ENCODE data around the gene DLG2.

Gene DLG2

GRCh38 chr11:83921447-83922192 lies 1705.5 kb downstream of the DLG2 start:
- no peak for DNase-seq (ENCODE audit: low read depth)

- no peak for DNase-seq (ENCODE audit: low read depth)
Observed at GRCh38 chr11:83918476-83918875, 1708.7 kb downstream of the DLG2 start.

- no peak for DNase-seq (ENCODE audit: low read depth)
Observed at GRCh38 chr11:83914995-83915394, 1712.1 kb downstream of the DLG2 start.

- no peak for DNase-seq (ENCODE audit: low read depth)
Observed at GRCh38 chr11:83909579-83910534, 1717.3 kb downstream of the DLG2 start.

- no peak for DNase-seq (ENCODE audit: low read depth)
Observed at GRCh38 chr11:83908298-83908856, 1718.8 kb downstream of the DLG2 start.

GRCh38 chr11:83895516-83895915 lies 1731.6 kb downstream of the DLG2 start:
- DNase-seq (ENCODE audit: low read depth): no peak

GRCh38 chr11:83881428-83881827 lies 1745.7 kb downstream of the DLG2 start:
- DNase-seq (ENCODE audit: low read depth): no peak

- no peak for DNase-seq (ENCODE audit: low read depth)
Observed at GRCh38 chr11:83871054-83871453, 1756.1 kb downstream of the DLG2 start.

- no peak for DNase-seq (ENCODE audit: low read depth)
Observed at GRCh38 chr11:83866655-83867054, 1760.5 kb downstream of the DLG2 start.

GRCh38 chr11:83865636-83866461 lies 1761.3 kb downstream of the DLG2 start:
- DNase-seq (ENCODE audit: low read depth): no peak

- no peak for DNase-seq (ENCODE audit: low read depth)
Observed at GRCh38 chr11:83864412-83865057, 1762.6 kb downstream of the DLG2 start.

- DNase-seq (ENCODE audit: low read depth): no peak
Observed at GRCh38 chr11:83863272-83863671, 1763.9 kb downstream of the DLG2 start.

GRCh38 chr11:83862691-83863090 lies 1764.5 kb downstream of the DLG2 start:
- DNase-seq (ENCODE audit: low read depth): no peak

GRCh38 chr11:83862033-83862432 lies 1765.1 kb downstream of the DLG2 start:
- no peak for DNase-seq (ENCODE audit: low read depth)

GRCh38 chr11:83858694-83859093 lies 1768.5 kb downstream of the DLG2 start:
- DNase-seq (ENCODE audit: low read depth): no peak

- no peak for DNase-seq (ENCODE audit: low read depth)
Observed at GRCh38 chr11:83855237-83855636, 1771.9 kb downstream of the DLG2 start.

GRCh38 chr11:83852775-83853442 lies 1774.2 kb downstream of the DLG2 start:
- DNase-seq (ENCODE audit: low read depth): no peak

GRCh38 chr11:83852012-83852411 lies 1775.1 kb downstream of the DLG2 start:
- DNase-seq (ENCODE audit: low read depth): no peak

GRCh38 chr11:83847467-83848034 lies 1779.6 kb downstream of the DLG2 start:
- no peak for DNase-seq (ENCODE audit: low read depth)

GRCh38 chr11:83845797-83846196 lies 1781.3 kb downstream of the DLG2 start:
- no peak for DNase-seq (ENCODE audit: low read depth)
